HG03175 (cell line): ENCODE data around the gene CACNG3.
"Not testable (repeated sequence)": the region's sequence is repeated elsewhere in the genome, so short reads cannot be mapped to it uniquely, and the experiment has no call there.

ENCODE experiments used
- ATAC-seq: cut with Tn5 transposase; IDR thresholded peaks from one replicate; pipeline ENCODE4 v1.9.1; 2021; ENCODE audit warnings: mild to moderate bottlenecking, moderate library complexity; ENCODE audit not compliant: unreplicated experiment

The CACNG3 gene

GRCh38 chr16:24275413-24275812 lies 19.3 kb downstream of the CACNG3 start:
- ATAC-seq: no peak

GRCh38 chr16:24279982-24280515 lies 23.9 kb downstream of the CACNG3 start:
- ATAC-seq: no peak

- no peak for ATAC-seq
These were observed 25.3 kb downstream of the CACNG3 start for GRCh38 chr16:24281466-24281865.

GRCh38 chr16:24282141-24282540 lies 26.0 kb downstream of the CACNG3 start:
- ATAC-seq: no peak

GRCh38 chr16:24286741-24287405 lies 30.7 kb downstream of the CACNG3 start:
- ATAC-seq: no peak

- ATAC-seq: no peak
These were observed 32.4 kb downstream of the CACNG3 start for GRCh38 chr16:24288516-24288915.

GRCh38 chr16:24289166-24289700 lies 33.1 kb downstream of the CACNG3 start:
- ATAC-seq: no peak

- no peak for ATAC-seq
These were observed 35.8 kb downstream of the CACNG3 start for GRCh38 chr16:24291932-24292331.

DNA sequence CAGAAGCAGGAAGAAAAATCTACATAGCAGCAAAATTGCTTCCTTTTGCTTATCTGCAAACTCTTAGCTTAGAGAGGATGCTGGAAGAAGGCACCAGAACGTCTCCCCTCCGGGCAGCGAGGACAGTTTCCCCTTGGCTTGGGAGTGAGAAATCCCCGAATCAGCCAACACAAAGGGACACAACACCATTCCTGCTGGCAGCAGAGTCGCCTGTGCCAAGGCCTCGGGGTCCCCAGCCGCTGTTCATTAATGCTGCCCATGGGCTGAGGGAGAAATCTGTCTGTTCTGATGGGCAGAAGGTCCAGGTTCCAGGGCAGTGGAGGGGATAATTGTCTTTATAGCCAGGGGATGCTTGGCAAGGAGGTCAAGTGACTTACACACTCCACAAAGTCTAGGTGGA lies 38.0 kb downstream of the CACNG3 start:
- no peak for ATAC-seq

- no peak for ATAC-seq
These were observed 41.2 kb downstream of the CACNG3 start for GRCh38 chr16:24297375-24297774.

- no peak for ATAC-seq
These were observed 42.5 kb downstream of the CACNG3 start for GRCh38 chr16:24298548-24299167.

DNA sequence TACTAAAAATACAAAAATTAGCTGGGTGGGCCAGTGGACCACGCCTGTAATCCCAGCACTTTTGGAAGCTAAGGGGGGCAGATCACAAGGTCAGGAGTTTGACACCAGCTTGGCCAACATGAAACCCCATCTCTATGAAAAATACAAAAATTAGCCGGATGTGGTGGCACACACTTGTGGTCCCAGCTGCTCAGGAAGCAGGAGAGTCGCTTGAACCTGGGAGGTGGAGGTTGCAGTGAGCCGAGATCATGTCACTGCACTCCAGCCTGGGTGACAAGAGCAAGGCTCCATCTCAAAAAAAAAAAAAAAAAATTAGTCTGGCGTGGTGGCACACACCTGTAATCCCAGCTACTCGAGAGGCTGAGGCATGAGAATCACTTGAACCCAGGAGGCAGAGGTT lies 44.6 kb downstream of the CACNG3 start:
- ATAC-seq: not testable (repeated sequence)

GRCh38 chr16:24302636-24303035 lies 46.5 kb downstream of the CACNG3 start:
- ATAC-seq: no peak

GRCh38 chr16:24308200-24308599 lies 52.1 kb downstream of the CACNG3 start:
- ATAC-seq: no peak

DNA sequence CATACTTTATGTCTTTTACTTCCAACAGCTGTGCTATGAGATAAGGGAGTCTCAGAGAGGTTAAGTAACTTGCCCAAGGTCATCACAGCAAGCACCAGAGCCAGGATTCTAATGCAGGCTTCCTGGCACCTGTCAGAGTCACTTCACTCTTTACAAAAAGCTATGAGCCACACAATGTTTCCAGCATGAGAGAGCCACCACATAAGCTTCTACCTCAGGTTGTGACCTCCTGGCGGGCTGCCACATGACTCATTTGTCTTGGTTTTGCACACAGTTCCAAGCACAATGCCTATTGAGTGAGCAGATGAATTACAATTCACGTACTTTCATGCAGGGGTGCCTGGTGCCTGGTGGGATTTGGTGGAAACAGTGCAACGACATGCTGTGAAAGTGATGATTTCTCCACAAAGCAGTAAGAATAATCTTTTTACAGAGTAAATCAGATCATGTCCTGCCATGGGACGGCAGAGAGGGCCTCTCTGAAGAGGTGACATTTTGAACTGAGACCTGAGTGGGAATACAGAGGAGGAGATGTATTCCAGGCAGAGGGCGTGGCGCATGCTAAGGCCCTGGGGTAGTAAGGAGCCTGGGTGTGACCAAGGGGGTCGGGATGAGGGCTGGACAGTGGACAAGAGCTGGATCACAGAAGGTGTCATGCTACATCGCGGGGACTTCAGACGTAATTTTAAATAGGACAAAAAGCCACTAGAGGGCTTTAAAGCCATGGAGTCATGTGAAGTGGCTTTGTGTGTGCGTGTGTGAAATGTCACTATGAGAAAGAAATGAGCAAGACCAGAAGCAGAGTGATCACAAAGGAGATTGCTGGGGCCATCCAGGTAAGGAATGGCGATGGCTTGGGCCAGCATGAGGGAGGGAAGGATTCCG lies 53.4 kb downstream of the CACNG3 start:
- ATAC-seq: no peak

DNA sequence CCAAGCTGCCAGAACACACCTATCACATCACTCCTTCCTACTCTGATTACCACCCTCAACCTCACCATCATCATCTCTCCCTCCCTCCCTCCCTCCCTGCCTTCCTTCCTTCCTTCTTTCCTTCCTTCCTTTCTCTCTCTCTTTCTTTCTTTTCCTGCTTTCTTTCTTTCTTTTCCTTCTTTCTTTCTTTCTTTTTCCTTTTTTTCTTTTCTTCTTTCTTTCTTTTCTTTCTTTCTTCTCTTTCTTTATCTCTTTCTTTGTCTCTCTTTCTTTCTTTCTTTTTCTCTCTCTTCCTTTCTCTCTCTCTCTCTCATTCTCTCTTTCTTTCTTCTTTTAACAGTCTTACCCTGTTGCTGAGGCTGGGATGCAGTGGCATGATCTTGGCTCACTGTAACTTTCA lies 59.2 kb downstream of the CACNG3 start:
- no peak for ATAC-seq

- no peak for ATAC-seq
These were observed 62.5 kb downstream of the CACNG3 start for GRCh38 chr16:24318680-24319079.

DNA sequence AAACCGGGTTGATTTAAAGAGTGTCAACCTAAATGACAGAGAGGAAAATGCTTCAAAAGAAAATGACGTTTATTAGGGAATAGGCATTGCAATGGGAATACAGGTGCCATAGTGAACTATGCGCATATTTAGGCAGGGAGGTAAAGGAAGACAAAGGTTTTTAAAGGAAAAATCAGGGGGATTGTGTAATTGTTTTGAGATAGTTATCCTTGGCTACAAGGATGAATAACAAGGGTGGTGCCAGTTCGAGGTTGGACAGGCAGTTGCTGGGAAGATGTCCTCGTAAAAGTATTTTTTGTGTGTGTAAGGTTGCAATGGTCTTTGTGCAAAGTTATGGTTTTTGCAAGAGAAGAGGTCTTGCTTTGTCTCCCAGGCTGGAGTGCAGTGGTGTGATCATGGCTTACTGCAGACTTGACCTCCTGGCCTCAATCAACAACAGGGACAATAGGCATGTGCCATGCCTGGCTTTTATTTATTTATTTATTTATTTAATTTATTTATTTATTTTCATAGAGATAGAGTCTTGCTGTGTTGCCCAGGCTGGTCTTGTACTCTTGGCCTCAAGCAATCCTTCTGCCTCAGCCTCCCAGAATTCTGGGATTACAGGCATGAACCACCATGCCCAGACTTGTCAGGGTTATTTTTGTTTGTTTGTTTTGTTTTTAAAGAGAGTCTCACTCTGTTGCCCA lies 63.1 kb downstream of the CACNG3 start:
- ATAC-seq: no peak

GRCh38 chr16:24322106-24322505 lies 66.0 kb downstream of the CACNG3 start:
- ATAC-seq: no peak

- no peak for ATAC-seq
These were observed 68.3 kb downstream of the CACNG3 start for GRCh38 chr16:24324421-24324820.
